Activated gamma-delta T cell treated with Interleukin-2 at 50 U/mL for 16 hours (primary cell): ENCODE measurements around the gene C3orf38.
"Not testable (repeated sequence)": the region's sequence is repeated elsewhere in the genome, so short reads cannot be mapped to it uniquely, and the experiment has no call there.

Source experiments
- DNase-seq: peaks from one replicate; pipeline ENCODE4 v3.0.0-alpha.2; 2020

The C3orf38 gene

DNA sequence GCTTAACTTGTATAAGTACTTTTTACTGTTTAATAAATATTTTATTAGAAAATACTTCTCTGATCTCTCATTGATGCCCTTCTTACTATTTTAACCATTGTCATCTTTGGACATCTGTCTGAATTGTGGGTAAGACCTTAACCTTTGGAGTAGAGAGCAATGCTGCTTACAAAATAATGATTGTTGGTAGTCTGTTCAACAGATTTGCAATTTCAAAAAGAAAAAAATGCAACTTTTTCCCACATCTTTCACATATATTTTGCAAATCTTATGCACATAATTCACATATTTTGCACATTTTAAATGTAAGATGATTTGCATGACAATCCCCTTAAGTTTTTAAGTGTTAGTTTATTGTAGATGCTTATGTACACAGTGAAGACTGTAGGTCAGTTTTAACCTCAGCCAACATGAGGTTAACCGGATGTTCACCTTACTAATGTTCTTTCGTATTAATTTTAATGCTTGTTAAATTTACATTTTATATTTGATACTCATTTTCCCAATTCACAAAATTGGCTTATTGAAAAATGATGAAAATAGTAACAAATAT, 16.7 kb downstream of the C3orf38 start:
- no peak for DNase-seq

DNA sequence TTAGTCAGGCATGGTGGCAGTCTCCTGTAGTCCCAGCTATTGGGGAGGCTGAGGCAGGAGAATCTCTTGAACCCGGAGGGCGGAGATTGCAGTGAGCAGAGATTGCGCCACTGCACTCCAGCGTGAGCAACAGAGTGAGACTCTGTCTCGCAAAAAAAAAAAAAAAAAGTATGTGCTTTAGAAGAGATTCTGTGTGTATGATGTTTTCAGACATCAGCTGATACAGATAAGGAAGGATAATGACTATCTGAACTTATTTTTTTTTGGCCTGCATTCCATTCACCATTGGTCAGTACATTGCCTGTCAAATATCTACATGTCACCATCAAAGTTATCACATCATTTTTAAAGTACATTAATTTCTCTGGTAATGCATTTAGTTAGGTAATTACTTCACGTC, 17.4 kb downstream of the C3orf38 start:
- DNase-seq = no peak

DNA sequence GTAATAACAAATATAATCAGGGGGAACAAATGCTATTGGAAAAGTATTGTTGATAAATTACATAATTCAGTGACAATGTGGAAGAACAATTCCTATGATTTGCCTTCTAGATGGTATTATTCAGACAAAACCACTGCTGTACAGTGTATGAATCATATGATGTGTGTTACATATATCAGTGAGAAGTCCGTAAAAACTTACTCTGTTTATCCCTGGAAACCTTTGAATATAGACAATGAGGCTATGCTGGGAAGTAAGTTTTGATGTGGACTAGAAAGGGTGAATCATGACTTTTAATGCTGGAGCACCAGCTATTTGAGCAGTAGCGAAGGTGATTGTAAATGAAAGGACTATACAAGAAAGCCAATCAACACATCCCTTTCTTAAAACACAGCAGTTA, 17.9 kb downstream of the C3orf38 start:
- no peak for DNase-seq

DNA sequence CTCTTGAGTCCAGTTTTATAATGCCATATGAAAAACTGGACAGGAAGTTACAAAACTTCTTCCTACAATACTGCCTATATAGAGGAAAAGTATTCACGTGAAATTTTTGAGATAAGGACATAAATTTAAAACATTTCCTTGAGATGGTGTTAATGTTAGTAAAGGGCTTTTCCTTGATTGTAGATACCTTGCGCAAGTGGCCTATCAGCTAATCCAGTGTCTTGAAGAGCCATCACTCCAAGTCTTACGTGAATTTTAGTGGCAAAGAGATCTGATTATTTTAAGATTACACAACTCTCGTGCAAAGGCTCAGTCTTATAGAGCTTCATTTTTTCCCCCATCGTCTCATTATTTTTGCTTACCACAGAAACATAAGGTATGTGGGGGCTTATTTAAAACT, 18.4 kb downstream of the C3orf38 start:
- no peak for DNase-seq

DNA sequence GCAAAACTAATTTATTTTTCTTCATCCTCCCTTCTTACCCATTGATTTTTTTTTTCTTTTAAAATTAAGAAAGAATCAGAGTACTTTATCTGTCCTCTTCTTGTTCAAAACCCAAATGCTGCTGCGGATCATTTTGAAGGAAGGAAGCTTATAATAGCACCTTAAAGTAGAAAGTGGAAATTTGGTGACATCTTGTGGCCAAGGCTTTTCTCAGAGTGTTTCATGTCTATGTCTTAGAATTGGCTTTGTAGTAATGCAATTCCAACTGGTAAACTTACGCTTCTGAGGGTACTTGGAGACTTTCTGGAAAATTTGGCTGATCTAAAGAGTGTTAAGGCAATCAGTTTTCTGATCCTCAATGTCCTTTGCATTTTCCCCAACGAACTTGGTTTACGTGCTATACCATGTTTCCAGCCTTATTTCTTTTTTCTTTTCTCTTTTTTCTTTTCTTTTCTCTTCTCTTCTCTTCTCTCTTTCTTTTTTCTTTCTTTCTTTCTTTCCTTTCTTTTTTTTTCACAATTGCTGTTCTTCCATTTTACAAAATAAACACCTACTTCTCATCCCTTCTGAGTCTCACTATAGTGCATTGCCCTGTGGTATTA, 30.7 kb downstream of the C3orf38 start:
- peak; percentile 15 for DNase-seq

DNA sequence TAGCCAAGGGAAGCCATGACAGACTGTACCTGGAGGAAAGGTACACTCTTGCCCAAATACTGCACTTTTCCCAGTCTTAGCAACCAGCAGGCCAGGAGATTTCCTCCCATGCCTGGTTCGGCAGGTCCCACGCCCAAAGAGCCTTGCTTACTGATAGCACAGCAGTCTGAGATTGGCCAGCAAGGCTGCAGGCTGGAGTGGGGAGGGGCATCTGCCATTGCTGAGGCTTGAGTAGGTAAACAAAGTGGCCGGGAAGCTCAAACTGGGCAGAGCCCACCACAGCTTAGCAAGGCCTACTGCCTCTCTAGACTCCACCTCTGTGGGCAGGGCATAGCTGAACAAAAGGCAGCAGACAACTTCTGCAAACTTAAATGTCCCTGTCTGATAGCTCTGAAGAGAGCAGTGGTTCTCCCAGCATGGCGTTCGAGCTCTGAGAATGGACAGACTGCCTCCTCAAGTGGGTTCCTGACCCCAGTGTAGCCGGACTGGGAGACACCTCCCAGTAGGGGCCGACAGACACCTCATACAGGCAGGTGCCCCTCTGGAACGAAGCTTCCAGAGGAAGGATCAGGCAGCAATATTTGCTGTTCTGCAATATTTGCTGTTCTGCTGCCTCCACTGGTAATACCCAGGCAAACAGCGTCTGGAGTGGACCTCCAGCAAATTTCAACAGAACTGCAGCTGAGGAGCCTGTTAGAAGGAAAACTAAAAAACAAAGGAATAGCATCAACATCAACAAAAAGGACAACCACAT, 32.6 kb downstream of the C3orf38 start:
- DNase-seq = not testable (repeated sequence)

DNA sequence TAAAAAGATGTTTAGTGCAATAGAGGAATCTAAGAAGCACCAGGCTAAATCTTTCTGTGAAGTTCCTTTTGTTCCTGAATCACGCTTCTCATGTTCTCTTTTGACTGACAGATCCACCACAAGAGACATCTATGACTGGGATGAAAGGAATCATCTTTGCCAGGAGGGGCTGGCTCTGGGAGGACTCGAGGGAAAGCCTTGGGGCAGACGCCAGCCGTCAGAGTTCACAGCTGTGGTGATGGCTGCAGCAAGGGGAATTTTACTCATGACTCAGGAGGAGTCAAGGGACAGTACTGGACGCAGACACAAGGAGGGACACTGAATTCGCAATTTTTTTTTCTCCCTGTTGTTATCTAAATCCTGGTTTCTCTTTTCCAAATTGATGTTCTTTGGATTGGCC, 38.7 kb downstream of the C3orf38 start:
- no peak for DNase-seq

DNA sequence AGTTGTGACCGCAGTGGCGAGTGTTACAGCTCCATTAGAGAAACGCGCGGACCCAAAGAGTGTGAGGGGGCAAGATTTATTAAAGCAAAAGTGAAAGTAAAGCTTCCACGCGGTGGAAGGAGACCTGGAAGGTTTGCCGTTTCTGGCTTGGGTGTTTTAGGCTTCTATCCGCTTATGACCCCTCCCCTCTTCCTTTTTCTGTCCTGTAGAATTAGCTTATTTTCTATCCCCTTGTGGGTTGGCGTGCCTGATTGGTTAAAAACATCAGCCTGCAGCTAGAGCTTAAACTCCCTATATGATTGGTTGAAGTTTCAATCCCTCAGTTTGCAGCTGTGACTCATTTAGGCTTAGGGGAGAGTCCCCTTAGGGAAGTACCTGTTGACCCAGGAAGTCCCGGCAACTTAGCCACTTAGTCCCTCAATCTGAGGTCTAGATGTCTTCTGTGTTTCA, 39.6 kb downstream of the C3orf38 start:
- DNase-seq = no peak

DNA sequence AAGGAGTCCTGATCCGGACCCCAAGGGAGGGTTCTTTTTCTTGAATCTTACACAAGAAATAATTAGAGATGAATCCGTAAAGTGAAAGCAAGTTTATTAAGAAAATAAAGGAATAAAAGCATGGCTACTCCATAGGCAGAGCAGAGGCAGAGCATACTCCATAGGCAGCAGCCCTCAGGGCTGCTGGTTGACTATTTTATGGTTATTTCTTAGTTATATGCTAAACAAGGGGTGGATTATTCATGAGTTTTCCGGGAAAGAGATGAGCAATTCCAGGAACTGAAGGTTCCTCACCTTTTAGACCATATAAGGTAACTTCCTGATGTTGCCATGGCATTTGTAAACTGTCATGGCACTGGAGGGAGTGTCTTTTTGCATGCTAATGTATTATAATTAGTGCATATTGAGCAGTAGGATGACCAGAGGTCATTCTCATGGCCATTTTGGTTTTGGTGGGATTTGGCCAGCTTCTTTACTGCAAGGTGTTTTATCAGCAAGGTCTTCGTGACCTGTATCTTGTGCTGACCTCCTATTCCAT, 42.2 kb downstream of the C3orf38 start:
- no peak for DNase-seq

DNA sequence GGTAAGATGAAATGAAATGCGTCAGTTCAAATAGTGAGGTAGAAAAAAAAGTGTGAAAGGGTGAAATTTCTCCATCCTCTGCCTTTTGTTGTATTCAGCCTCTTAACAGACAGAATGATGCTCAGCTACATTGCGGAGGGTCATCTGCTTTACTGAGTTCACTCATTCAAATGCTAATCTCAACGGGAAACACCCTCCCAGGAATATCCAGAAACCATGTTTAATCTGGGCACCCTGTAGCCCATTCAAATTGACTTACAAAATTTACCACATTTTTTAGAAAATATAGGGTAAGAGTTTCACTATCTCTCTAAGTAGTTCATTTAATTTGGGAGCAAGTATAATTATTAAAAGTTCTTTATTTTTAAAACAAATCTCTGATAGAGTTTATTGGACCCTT, 42.9 kb downstream of the C3orf38 start:
- no peak for DNase-seq

DNA sequence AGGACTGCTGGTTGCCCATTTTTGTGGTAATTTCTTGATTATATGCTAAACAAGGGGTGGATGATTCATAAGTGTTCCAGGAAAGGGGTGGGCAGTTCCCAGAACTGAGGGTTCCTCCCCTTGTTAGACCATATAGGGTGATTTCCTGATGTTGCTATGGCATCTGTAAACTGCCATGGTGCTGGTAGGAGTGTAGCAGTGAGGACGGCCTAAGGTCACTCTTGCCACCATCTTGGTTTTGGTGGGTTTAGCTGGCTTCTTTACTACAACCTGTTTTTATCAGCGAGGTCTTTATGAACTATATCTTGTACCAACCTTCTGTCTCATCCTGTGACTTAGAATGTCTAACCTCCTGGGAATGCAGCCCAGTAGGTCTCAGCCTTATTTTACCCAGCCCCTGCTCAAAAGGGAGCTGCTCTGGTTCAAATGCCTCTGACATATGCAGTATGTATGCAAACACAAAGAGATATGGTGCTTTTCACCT, 46.2 kb downstream of the C3orf38 start:
- no peak for DNase-seq

DNA sequence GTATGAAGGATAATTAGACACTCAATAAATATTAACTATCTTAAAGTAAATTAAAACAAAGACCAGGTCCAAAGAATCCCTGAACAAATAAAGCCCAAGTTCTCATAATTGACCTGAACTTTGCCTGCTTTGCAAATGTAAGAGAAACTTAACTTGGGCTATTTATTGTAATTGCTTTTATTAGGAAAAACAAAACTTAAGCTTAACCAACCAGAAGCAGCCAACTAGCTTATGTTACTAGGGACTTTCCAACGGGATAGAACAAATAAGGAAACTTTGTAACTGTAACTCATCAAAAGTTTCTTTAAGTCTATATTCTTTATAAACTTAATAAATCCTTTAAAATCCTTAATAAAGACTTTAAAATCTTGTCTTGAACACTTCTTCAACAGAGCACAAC, 48.4 kb downstream of the C3orf38 start:
- DNase-seq = no peak

DNA sequence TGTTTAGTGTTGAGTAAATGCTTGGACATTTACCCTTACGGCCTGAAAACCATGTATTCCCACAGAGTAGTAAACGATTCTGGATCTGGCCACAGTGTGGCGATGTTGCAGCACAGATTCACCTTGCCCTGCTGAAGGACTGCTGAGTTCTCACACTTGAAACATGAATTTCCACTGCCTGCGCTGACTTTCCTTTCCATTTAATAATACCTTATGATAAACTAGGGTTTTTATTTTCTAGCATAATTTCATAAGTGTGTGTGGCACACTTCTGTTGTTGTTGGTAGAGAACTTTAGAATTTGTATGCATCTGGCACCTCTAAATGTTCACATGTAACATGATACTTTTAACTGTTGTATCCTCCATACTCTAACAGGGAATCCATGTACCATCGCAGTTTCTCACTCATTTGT, 53.9 kb downstream of the C3orf38 start:
- DNase-seq = peak; percentile 23
